GM23338 (cell line): ENCODE results near the gene P2RY6. TPM values are rescaled to one million over a fixed set of nuclear protein-coding genes. Genes with fewer than 3 reads are reported as not detected.

ENCODE experiments used
- ATAC-seq: fragments of 200-7000 bp; cut with Tn5 transposase; 3 replicates; pipeline ENCODE4 v1.9.1; 2020
- DNase-seq: peaks from one replicate; pipeline ENCODE4 v3.0.0-alpha.2; 2015; ENCODE audit warnings: low spot score
- H2AFZ ChIP-seq: fragments of 200-600 bp; sonication (generic); 2 replicates; pipeline ENCODE4 v1.8.0; 2016; ENCODE audit warnings: antibody characterized with exemption, mild to moderate bottlenecking, moderate library complexity
- H3F3A ChIP-seq: fragments of 200-600 bp; sonication (generic); replicated peaks from 2 replicates; pipeline ENCODE4 v1.8.0; 2017; ENCODE audit warnings: antibody characterized with exemption, mixed run types, low read depth
- H3K27ac ChIP-seq: fragments of 200-600 bp; sonication (generic); 2 replicates; pipeline ENCODE4 v1.6.1; 2016; ENCODE audit warnings: low read depth
- H3K27me3 ChIP-seq: fragments of 200-600 bp; sonication (generic); 2 replicates; pipeline ENCODE4 v1.8.0; 2016; ENCODE audit warnings: mild to moderate bottlenecking, mixed run types, moderate library complexity; ENCODE audit not compliant: insufficient read depth
- H3K36me3 ChIP-seq: fragments of 200-600 bp; sonication (generic); 2 replicates; pipeline ENCODE4 v1.8.0; 2016; ENCODE audit warnings: mild to moderate bottlenecking; ENCODE audit not compliant: insufficient read depth
- H3K4me1 ChIP-seq: fragments of 200-600 bp; sonication (generic); 2 replicates; pipeline ENCODE4 v1.8.0; 2016; ENCODE audit warnings: mild to moderate bottlenecking, moderate library complexity; ENCODE audit not compliant: insufficient read depth
- H3K4me2 ChIP-seq: fragments of 200-600 bp; sonication (generic); 2 replicates; pipeline ENCODE4 v1.7.1; 2017; ENCODE audit warnings: mixed run types
- H3K4me3 ChIP-seq: fragments of 200-600 bp; sonication (generic); 2 replicates; pipeline ENCODE4 v1.6.1; 2016; ENCODE audit warnings: mixed run types
- H3K79me2 ChIP-seq: fragments of 200-600 bp; sonication (generic); replicated peaks from 2 replicates; pipeline ENCODE4 v1.8.0; 2017; ENCODE audit warnings: mild to moderate bottlenecking; ENCODE audit not compliant: insufficient read depth
- H3K9me2 ChIP-seq: fragments of 200-600 bp; sonication (generic); 2 replicates; pipeline ENCODE4 v1.8.0; 2017; ENCODE audit not compliant: insufficient read depth
- H4K20me1 ChIP-seq: fragments of 200-600 bp; sonication (generic); replicated peaks from 2 replicates; pipeline ENCODE4 v1.8.0; 2017; ENCODE audit warnings: mild to moderate bottlenecking; ENCODE audit not compliant: insufficient read depth
- H3K27ac Mint-ChIP-seq: 2 replicates; pipeline ENCODE4 v1.8.0; 2020; ENCODE audit warnings: inconsistent platforms, mild to moderate bottlenecking, moderate library complexity, mixed read lengths
- H3K27me3 Mint-ChIP-seq: 3 replicates; pipeline ENCODE4 v1.8.0; 2022; ENCODE audit warnings: low read depth, mild to moderate bottlenecking, moderate library complexity, mixed read lengths, inconsistent platforms; ENCODE audit not compliant: insufficient read depth, poor library complexity
- H3K36me3 Mint-ChIP-seq: 3 replicates; pipeline ENCODE4 v1.8.0; 2021; ENCODE audit warnings: low read depth, mild to moderate bottlenecking, inconsistent platforms, moderate library complexity, mixed read lengths
- H3K4me1 Mint-ChIP-seq: 3 replicates; pipeline ENCODE4 v1.8.0; 2020; ENCODE audit warnings: mild to moderate bottlenecking, inconsistent platforms, mixed read lengths
- H3K4me3 Mint-ChIP-seq: 3 replicates; pipeline ENCODE4 v1.8.0; 2021; ENCODE audit warnings: moderate library complexity, mild to moderate bottlenecking, inconsistent platforms, mixed read lengths
- H3K9me3 Mint-ChIP-seq: 3 replicates; pipeline ENCODE4 v1.8.0; 2020; ENCODE audit warnings: moderate library complexity, mild to moderate bottlenecking, inconsistent platforms, mixed read lengths
- CREB1 ChIP-seq: fragments of 250-450 bp; sonication (Bioruptor Pico); IDR thresholded peaks from 2 replicates; pipeline ENCODE4 v1.5.0; 2020; ENCODE audit warnings: low read depth, mild to moderate bottlenecking, moderate library complexity
- EZH2 ChIP-seq: fragments of 200-600 bp; sonication (generic); IDR thresholded peaks from one replicate; pipeline ENCODE4 v1.8.0; 2017; ENCODE audit warnings: antibody characterized with exemption, mild to moderate bottlenecking, low read depth; ENCODE audit not compliant: unreplicated experiment
- EZH2phosphoT487 ChIP-seq: fragments of 200-600 bp; sonication (generic); IDR thresholded peaks from one replicate; pipeline ENCODE4 v1.8.1; 2018; ENCODE audit warnings: antibody characterized with exemption; ENCODE audit not compliant: unreplicated experiment
- JUNB ChIP-seq: IDR thresholded peaks from one replicate; pipeline ENCODE4 v1.6.1; 2016; ENCODE audit warnings: antibody characterized with exemption; ENCODE audit not compliant: unreplicated experiment
- NANOG ChIP-seq: IDR thresholded peaks from 2 replicates; pipeline ENCODE4 v1.6.1; 2016; ENCODE audit warnings: antibody characterized with exemption, borderline replicate concordance
- POLR2AphosphoS5 ChIP-seq: IDR thresholded peaks from 2 replicates; pipeline ENCODE4 v1.6.1; 2016; ENCODE audit warnings: antibody characterized with exemption, low read depth
- STAT1 ChIP-seq: IDR thresholded peaks from one replicate; pipeline ENCODE4 v1.6.1; 2016; ENCODE audit warnings: antibody characterized with exemption; ENCODE audit not compliant: unreplicated experiment
- ZNF114 ChIP-seq: fragments of 250-450 bp; sonication (Bioruptor Pico); IDR thresholded peaks from 2 replicates; pipeline ENCODE4 v1.5.0; 2020; ENCODE audit warnings: mild to moderate bottlenecking, moderate library complexity
- ZNF331 ChIP-seq: fragments of 250-450 bp; sonication (Bioruptor Pico); IDR thresholded peaks from 2 replicates; pipeline ENCODE4 v1.5.0; 2020; ENCODE audit warnings: low read depth, mild to moderate bottlenecking, moderate library complexity
- polyA plus RNA-seq: library from polyadenylated mRNA; unstranded; fragments of >200 nt; fragmentation: Nextera tagmentation; extraction: Ambion mirVana; gene quantifications from 2 replicates; pipeline ENCODE4 v1.2.1, GENCODE V29; 2016
- total RNA-seq: library from RNA; depleted of rRNA; stranded (reverse); fragments of >200 nt; shearing (Covaris generic); gene quantifications from 2 replicates; pipeline ENCODE4 v1.2.3, GENCODE V29; 2014
- TF ChIP-seq, protein P1 (sequence below): IDR thresholded peaks from 2 replicates; pipeline ENCODE4 v1.6.1; 2016; ENCODE audit warnings: antibody characterized with exemption
- TF ChIP-seq, protein P2 (sequence below): fragments of 250-450 bp; sonication (Bioruptor Pico); IDR thresholded peaks from 2 replicates; pipeline ENCODE4 v1.5.0; 2020; ENCODE audit warnings: mild to moderate bottlenecking, moderate library complexity
- TF ChIP-seq, protein P3 (sequence below), 2 experiments: fragments of 200-600 bp in 1 of 2; sonication (generic) in 1 of 2; conservative IDR thresholded peaks; 2 replicates each; pipeline versions ENCODE4 v1.5.1 to v1.6.1; 2016 to 2017; ENCODE audit warnings: antibody characterized with exemption in 2 of 2, low read depth in 2 of 2, mild to moderate bottlenecking in 2 of 2, moderate library complexity in 1 of 2
- TF ChIP-seq, protein P4 (sequence below): IDR thresholded peaks from one replicate; pipeline ENCODE4 v1.6.1; 2018; ENCODE audit warnings: antibody characterized with exemption; ENCODE audit not compliant: unreplicated experiment

The P2RY6 gene
- total and polyA plus RNA-seq, 2 experiments from 2014 or later: not detected

DNA sequence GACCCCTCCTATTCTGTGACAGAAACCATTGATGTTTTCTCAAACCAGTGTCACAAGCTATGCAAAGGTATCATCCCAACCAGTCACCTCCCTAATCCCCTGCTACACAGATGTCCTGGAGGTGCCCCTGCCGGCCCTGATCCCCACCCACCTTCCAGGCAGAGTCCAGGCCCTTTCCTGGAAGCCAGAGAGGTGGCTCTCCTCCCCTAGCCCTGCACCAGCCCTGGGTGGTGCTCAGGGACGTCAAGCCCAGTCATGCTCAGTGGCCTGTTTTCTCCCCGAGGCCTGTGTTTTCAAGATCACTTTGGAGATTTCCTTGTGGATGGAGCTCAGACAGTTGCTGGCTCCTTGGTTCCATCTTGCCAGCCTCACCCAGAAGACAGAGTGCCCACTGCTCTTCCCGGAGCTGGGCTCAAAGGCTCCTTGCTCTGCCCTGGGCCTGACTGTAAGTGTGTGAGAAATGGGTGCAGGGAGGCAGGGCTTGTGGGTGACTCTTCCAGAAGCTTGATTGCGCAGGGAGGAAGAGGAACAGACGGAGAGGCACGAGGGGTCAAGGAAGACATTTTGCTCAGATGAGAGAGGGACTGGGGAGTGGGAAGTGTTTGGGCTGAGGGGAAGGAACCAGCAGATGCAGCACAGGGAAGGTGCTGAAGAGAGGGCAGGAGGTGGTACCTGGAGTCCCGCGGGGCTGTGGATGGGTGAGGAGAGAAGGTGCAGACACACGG is 11.3 kb downstream of the P2RY6 start:
- Histone ChIP-seq H3K79me2 (no peaks in the 10 kb centered on the region), H3K4me1 (no peaks in the 10 kb centered on the region), H3K36me3 (no peaks in the 10 kb centered on the region), H3K4me3 (no peak overlapping the region), H3K27ac (no peak overlapping the region), H3K4me2 (no peak overlapping the region), H2AFZ (no peak overlapping the region), H4K20me1 (no peaks in the 10 kb centered on the region), H3F3A (no peaks in the 10 kb centered on the region), H3K9me2 (no peaks in the 10 kb centered on the region; the same call in 1 of the 2 replicates), H3K27me3 (no peaks in the 10 kb centered on the region)
- H3K36me3 Mint-ChIP-seq: no peaks in the 10 kb centered on the region
- H3K4me1 Mint-ChIP-seq: no peaks in the 10 kb centered on the region; the same call in 2 of the 3 replicates
- H3K9me3 Mint-ChIP-seq: no peaks in the 10 kb centered on the region; the same call in 2 of the 3 replicates
- no peak for TF ChIP-seq ZNF331 (CRISPR knock-in tag)
- no peak for TF ChIP-seq EZH2phosphoT487
- TF ChIP-seq, protein P1, sequence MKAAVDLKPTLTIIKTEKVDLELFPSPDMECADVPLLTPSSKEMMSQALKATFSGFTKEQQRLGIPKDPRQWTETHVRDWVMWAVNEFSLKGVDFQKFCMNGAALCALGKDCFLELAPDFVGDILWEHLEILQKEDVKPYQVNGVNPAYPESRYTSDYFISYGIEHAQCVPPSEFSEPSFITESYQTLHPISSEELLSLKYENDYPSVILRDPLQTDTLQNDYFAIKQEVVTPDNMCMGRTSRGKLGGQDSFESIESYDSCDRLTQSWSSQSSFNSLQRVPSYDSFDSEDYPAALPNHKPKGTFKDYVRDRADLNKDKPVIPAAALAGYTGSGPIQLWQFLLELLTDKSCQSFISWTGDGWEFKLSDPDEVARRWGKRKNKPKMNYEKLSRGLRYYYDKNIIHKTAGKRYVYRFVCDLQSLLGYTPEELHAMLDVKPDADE: no peak
- no peak for TF ChIP-seq EZH2
- TF ChIP-seq, protein P2, sequence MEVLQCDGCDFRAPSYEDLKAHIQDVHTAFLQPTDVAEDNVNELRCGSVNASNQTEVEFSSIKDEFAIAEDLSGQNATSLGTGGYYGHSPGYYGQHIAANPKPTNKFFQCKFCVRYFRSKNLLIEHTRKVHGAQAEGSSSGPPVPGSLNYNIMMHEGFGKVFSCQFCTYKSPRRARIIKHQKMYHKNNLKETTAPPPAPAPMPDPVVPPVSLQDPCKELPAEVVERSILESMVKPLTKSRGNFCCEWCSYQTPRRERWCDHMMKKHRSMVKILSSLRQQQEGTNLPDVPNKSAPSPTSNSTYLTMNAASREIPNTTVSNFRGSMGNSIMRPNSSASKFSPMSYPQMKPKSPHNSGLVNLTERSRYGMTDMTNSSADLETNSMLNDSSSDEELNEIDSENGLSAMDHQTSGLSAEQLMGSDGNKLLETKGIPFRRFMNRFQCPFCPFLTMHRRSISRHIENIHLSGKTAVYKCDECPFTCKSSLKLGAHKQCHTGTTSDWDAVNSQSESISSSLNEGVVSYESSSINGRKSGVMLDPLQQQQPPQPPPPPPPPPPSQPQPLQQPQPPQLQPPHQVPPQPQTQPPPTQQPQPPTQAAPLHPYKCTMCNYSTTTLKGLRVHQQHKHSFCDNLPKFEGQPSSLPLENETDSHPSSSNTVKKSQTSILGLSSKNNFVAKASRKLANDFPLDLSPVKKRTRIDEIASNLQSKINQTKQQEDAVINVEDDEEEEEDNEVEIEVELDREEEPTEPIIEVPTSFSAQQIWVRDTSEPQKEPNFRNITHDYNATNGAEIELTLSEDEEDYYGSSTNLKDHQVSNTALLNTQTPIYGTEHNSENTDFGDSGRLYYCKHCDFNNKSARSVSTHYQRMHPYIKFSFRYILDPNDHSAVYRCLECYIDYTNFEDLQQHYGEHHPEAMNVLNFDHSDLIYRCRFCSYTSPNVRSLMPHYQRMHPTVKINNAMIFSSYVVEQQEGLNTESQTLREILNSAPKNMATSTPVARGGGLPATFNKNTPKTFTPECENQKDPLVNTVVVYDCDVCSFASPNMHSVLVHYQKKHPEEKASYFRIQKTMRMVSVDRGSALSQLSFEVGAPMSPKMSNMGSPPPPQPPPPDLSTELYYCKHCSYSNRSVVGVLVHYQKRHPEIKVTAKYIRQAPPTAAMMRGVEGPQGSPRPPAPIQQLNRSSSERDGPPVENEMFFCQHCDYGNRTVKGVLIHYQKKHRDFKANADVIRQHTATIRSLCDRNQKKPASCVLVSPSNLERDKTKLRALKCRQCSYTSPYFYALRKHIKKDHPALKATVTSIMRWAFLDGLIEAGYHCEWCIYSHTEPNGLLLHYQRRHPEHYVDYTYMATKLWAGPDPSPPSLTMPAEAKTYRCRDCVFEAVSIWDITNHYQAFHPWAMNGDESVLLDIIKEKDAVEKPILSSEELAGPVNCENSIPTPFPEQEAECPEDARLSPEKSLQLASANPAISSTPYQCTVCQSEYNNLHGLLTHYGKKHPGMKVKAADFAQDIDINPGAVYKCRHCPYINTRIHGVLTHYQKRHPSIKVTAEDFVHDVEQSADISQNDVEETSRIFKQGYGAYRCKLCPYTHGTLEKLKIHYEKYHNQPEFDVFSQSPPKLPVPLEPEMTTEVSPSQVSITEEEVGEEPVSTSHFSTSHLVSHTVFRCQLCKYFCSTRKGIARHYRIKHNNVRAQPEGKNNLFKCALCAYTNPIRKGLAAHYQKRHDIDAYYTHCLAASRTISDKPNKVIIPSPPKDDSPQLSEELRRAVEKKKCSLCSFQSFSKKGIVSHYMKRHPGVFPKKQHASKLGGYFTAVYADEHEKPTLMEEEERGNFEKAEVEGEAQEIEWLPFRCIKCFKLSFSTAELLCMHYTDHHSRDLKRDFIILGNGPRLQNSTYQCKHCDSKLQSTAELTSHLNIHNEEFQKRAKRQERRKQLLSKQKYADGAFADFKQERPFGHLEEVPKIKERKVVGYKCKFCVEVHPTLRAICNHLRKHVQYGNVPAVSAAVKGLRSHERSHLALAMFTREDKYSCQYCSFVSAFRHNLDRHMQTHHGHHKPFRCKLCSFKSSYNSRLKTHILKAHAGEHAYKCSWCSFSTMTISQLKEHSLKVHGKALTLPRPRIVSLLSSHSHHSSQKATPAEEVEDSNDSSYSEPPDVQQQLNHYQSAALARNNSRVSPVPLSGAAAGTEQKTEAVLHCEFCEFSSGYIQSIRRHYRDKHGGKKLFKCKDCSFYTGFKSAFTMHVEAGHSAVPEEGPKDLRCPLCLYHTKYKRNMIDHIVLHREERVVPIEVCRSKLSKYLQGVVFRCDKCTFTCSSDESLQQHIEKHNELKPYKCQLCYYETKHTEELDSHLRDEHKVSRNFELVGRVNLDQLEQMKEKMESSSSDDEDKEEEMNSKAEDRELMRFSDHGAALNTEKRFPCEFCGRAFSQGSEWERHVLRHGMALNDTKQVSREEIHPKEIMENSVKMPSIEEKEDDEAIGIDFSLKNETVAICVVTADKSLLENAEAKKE (CRISPR knock-in tag): no peak
- TF ChIP-seq, protein P3, sequence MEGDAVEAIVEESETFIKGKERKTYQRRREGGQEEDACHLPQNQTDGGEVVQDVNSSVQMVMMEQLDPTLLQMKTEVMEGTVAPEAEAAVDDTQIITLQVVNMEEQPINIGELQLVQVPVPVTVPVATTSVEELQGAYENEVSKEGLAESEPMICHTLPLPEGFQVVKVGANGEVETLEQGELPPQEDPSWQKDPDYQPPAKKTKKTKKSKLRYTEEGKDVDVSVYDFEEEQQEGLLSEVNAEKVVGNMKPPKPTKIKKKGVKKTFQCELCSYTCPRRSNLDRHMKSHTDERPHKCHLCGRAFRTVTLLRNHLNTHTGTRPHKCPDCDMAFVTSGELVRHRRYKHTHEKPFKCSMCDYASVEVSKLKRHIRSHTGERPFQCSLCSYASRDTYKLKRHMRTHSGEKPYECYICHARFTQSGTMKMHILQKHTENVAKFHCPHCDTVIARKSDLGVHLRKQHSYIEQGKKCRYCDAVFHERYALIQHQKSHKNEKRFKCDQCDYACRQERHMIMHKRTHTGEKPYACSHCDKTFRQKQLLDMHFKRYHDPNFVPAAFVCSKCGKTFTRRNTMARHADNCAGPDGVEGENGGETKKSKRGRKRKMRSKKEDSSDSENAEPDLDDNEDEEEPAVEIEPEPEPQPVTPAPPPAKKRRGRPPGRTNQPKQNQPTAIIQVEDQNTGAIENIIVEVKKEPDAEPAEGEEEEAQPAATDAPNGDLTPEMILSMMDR (conservative IDR thresholded peaks at IDR 0.05; ENCODE audit: low read depth in 2 of 2): no peak
- TF ChIP-seq ZNF114 (CRISPR knock-in tag): no peak
- TF ChIP-seq, protein P4, sequence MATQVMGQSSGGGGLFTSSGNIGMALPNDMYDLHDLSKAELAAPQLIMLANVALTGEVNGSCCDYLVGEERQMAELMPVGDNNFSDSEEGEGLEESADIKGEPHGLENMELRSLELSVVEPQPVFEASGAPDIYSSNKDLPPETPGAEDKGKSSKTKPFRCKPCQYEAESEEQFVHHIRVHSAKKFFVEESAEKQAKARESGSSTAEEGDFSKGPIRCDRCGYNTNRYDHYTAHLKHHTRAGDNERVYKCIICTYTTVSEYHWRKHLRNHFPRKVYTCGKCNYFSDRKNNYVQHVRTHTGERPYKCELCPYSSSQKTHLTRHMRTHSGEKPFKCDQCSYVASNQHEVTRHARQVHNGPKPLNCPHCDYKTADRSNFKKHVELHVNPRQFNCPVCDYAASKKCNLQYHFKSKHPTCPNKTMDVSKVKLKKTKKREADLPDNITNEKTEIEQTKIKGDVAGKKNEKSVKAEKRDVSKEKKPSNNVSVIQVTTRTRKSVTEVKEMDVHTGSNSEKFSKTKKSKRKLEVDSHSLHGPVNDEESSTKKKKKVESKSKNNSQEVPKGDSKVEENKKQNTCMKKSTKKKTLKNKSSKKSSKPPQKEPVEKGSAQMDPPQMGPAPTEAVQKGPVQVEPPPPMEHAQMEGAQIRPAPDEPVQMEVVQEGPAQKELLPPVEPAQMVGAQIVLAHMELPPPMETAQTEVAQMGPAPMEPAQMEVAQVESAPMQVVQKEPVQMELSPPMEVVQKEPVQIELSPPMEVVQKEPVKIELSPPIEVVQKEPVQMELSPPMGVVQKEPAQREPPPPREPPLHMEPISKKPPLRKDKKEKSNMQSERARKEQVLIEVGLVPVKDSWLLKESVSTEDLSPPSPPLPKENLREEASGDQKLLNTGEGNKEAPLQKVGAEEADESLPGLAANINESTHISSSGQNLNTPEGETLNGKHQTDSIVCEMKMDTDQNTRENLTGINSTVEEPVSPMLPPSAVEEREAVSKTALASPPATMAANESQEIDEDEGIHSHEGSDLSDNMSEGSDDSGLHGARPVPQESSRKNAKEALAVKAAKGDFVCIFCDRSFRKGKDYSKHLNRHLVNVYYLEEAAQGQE: no peak
- TF ChIP-seq JUNB: no peak
- no peak for TF ChIP-seq NANOG
- TF ChIP-seq CREB1 (CRISPR knock-in tag): no peak
- no peak for TF ChIP-seq STAT1
- no peak for TF ChIP-seq POLR2AphosphoS5
- DNase-seq (no peak), ATAC-seq (no peak)
- H3K27me3 Mint-ChIP-seq: peaks cover 17% of the 10 kb centered on the region
- no peak overlapping the region for H3K27ac Mint-ChIP-seq
- no peak overlapping the region for H3K4me3 Mint-ChIP-seq
